ENCODE results near the gene SLC2A13.

DNA sequence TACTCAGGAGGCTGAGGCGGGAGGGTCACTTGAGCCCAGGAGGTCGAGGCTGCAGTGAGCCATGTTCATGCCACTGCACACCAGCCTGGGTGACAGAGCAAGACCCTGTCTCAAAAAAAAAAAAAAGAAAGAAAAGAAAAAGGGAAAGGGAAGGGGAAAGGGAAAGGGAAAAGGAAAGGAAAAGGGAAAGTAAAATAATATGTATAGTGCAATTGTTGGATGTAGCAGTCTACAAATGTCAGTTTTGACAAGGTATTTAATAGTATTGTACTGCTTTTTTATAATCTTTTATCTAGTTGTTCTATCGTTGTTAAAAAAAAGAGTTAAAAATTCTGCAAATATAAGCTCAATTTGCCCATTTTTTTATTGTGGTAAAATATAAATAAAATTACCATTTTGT, 67.3 kb downstream of the SLC2A13 start:
- TF ChIP-seq, protein P1, sequence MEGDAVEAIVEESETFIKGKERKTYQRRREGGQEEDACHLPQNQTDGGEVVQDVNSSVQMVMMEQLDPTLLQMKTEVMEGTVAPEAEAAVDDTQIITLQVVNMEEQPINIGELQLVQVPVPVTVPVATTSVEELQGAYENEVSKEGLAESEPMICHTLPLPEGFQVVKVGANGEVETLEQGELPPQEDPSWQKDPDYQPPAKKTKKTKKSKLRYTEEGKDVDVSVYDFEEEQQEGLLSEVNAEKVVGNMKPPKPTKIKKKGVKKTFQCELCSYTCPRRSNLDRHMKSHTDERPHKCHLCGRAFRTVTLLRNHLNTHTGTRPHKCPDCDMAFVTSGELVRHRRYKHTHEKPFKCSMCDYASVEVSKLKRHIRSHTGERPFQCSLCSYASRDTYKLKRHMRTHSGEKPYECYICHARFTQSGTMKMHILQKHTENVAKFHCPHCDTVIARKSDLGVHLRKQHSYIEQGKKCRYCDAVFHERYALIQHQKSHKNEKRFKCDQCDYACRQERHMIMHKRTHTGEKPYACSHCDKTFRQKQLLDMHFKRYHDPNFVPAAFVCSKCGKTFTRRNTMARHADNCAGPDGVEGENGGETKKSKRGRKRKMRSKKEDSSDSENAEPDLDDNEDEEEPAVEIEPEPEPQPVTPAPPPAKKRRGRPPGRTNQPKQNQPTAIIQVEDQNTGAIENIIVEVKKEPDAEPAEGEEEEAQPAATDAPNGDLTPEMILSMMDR (IDR thresholded peaks at IDR 0.05), result no peak
- no peak for TF ChIP-seq POLR2A (IDR thresholded peaks at IDR 0.05)

Measured in body of pancreas (tissue), 4 donors.